KG1 (cell line): ENCODE data around the gene SYTL1.

Source experiments
- DNase-seq: peaks from one replicate; lab custom pipeline; 2025; lab: John Stamatoyannopoulos, UW

Gene SYTL1

DNA sequence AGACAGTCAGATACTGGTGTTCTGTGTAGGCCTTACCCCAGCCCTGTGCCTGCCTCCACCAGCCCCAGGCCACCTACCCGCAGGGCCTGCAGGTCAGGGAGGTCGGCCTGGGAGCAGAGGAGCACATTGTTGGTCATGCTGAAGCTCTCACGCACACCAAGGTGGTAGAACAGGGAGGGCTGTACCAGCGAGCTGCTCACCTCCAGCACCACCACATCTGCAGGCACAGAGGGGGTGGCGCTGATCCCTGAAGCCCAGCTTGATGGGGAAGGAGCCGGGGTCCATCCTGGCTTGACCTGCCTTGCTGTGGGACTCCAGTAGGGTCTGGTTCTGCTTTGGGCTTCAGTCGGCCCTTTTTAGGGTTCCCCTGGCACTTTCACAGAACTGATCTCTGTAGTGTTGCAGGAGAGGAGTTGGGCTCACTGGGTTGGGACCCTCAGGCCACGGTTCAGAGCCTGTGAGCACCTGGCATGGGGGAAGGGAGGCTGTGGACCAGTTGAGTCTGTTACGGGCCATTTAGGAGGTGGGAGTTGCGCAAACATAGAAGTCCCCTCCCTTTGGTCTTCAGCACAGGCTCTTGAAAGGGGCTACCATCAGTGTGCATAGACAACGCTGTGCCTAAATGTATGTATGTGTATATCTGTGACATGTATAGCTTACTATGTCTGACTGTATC lies 23.0 kb downstream of the SYTL1 start:
- DNase-seq: no peak

DNA sequence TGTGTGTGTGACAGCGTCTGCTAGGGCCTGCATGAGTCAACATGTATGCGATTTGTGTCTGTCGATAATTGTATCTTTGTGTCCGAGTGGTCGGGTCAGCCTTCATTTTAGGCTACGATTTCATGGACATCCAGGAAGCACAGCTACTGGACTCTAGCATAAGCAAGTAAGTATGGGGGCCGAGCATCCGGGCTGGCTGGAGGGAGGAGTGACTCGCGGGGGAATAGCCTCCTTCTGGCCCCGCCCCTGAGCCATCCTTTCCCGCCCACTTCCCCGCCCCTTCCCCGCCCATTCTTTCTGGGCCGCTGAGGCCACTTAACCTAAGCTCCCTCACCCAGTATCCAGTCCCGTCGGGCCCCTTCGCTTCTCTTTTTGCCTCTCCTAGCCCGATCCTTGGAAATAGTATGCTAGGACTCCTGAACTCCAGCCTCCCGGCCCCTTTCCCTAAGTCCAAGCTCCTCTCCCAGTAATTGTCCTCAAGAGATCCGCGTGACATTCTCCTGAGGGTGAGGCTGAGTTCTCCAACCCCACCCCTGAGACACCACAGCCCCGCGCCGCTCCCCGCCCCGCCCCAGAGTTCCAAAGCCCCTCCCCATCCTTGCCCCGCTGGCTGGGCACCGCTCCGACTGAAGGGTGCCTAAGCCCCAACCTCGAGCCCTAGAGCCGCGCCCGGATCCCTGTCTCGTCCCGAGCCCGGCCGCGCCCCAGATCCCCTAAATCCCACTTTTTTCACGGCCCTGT lies 23.7 kb downstream of the SYTL1 start:
- peak; percentile 43 for DNase-seq

DNA sequence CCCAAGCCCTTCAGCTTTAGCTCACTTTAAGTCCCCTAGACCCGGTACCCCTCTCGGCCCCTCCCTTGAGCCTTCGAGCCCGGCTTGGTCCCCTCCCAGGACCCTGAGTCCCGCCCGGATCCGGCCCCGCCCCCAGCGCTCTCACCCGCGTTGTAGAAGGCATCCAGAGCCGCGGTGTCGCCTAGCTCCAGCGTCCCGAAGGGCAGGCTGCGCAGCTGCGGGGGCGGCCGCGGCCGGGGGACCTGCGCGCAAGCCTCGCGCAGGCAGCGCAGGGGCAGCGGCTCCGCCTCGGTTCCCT lies 24.2 kb downstream of the SYTL1 start:
- DNase-seq: peak; percentile 9

DNA sequence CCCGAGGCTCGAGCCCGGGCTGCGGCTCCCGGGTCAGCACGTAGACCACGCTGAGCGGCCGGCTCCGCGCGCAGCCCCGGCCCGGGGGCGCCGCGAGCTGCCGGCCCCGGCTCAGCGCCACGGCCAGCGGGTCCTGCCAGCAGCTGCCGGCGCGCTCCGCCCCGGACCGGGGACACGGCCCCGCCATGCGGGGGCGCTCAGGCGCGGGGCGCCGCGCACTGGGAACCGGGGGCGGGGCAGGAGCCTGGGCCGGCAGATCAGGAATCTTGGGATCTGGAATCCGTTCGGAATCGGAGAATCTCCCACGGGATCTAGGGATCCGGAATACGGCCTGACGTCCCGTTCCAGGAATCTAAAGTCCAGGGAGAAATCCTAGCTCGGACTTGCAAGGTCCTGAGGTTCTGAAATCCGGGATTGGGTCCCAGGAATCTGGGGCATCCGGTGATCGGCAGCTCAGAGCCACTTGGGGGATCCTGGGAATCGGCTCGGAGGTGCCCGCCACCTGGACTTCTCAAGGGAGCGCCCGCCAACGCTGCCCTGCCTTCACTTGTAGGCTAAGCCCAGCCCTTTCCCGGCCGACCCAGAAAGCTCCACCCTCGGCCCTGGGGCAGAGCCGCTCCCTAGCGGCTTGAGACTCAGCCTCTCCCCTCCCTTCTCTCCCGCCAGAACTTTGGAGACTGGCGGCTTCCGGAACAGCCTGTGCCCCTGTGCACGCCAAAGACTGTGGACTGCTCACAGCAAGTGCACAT lies 24.8 kb downstream of the SYTL1 start, which contains the start of gene MAP3K6:
TSS of gene MAP3K6 (minus strand) at position 551 of the 749 bp plus-strand sequence. CDS start at position 187, 364 bp downstream.
- DNase-seq: peak; percentile 16

DNA sequence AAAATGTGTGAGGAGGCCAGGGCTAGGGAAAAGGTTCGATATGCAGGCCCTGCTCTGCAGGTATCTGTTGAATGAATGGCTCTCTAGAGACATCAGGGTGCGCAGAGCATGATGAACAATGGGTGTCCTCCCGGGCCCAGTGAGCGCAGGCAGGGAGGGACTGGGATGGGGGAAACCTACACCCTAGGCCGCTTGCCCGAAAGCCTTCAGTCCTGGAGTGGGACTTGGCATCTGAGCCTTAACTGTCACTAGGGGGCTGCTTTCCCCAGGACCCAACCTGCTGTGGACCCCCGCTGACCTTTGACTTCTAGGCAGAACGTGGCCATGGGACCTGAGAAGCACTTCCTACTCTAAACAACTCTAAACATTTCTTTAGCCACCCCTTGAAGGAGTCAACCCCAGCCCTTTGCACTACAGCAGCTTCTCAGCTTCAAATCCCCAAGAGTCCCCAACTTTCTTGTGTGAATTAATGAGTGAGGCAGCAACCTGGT lies 25.4 kb downstream of the SYTL1 start:
- no peak for DNase-seq

DNA sequence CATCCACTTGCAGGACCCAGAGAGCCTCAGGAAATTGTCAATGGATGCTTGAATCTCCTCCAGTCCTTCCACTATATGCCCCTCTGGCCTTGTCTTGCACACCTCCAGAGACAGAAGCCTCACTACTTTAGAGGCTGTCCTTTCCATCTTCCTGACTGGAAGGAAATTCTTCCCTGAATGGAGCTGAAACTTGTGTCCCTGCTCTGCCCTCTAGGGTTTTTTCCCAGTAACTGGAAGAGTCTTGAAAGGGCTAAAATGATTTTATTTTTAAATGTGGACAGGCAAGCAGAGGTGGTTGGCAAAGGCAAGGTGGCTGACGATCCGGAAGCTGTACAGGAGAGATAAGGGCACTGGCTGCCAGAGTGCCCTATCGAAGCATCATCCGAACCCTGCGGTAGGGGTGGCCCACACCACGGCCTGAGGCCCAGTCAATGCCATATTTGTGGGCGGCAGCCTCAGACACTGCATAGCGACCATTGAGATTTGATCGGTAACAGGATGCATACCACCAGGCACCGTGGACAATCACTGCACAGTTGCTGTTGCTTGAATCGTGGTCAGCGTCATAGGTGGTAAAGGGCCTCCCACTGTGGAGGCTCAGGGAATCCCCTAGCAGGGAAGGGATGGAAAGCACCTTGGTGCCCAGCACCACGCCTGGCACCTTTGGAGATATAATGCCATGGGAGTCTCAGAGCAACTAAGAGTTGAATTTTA lies 27.2 kb downstream of the SYTL1 start:
- DNase-seq: peak; percentile 22

DNA sequence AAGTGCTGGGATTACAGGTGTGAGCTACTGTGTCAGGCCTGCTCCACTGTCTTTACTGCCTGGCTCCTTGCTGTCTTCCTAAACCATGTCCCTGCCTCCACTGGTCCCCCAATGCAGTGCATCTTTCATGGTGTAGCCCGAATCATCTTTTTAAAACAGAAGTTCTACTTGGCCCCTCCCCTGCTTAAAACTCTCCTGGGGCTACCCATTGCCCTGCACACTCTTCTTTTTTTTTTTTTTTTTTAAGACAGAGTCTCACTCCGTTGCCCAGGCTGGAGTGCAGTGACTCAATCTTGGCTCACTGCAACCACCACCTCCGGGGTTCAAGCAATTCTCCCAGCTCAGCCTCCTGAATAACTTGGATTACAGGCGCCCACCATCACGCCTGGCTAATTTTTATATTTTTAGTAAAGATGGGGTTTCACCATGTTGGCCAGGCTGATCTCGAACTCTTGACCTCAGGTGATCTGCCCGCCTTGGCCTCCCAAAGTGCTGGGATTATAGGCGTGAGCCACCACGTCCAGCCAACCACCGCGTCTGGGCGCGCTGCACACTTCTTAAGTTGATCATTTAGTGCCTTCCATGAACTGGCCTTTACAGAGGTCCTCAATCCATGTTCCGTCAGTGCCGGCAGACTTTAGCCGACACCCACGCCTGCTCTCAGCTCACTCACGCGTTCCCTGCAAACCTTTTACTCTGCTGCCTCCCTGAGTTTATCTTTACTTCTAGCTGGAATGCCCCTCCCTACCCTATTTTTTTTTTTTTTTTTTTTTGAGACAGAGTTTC lies 30.4 kb downstream of the SYTL1 start:
- no peak for DNase-seq

DNA sequence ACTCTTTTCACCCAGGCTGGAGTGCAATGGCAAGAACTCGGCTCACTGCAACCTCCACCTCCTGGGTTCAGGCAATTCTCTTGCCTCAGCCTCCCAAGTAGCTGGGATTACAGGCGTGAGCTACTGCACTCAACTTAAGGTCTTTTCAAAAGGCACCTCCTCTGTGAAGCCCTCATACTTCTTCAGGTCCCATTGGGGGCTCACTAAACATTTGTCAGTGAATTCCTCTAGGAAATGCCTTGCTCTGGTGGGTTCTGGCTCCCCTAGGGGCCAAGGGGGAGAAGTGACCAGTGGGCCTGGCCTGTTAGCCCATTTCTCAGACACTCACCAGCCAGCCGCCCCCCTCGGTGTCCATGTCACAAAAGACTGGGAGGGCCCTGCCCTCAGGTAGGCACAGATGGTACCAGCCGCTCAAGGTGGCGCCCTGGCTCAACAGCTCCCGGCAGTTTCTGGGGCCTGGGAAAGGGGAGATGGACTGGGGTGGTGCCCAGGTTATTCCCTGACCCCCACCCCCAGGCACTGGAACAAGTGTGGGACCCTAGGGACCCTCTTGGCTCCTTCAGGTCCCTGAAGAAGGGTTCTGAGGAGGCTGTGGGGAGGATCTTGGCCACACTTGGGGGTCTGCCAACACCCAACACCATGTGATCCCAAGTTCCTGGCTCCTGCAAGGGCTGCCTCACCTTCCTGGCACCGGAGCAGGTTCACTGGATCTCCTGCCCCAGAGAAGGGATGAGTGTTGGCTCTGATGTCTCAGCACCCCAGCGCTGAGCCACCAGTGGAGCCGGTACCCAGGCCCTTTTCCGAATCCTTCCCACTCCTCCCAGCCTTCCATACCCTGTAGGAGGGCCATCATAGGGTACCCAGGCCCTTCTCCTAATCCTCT lies 31.2 kb downstream of the SYTL1 start:
- DNase-seq: no peak

DNA sequence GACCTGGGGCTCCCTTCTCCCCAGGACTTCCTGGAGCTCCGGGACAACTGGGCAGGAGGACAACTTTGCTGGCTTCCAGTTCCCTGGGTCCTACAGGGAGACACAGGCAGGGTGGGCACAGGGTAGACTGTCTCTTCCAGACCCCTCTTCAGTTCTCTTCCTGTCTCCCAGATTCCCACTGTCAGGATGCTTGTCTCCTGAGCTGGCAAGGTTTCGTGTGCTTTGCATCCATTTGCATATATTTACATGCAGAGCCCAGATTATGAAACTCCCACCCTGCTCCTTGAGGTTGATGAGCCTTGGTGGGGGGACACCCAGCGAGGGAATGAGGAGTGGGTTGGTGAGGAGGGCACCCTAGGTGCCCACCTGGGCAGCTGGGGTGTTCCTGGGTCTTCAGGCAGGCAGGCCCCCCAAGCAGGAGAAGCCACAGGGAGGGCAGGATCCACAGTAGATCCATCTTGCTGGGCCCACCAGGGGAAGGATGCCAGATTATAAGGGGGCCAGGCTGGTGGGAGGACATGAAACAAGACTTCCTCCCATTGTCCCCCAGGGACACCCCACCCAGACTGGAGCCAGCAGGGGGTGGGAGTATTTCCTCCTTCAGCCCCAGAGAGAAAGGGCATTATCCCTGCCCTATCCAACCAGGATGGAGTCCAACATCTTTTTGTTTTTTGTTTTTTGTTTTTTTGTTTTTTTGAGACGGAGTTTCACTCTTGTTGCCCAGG lies 32.7 kb downstream of the SYTL1 start, which contains the start of gene FCN3:
TSS of gene FCN3 (minus strand) at position 463 of the 725 bp plus-strand sequence. CDS start at position 457, 6 bp downstream.
- DNase-seq: no peak

DNA sequence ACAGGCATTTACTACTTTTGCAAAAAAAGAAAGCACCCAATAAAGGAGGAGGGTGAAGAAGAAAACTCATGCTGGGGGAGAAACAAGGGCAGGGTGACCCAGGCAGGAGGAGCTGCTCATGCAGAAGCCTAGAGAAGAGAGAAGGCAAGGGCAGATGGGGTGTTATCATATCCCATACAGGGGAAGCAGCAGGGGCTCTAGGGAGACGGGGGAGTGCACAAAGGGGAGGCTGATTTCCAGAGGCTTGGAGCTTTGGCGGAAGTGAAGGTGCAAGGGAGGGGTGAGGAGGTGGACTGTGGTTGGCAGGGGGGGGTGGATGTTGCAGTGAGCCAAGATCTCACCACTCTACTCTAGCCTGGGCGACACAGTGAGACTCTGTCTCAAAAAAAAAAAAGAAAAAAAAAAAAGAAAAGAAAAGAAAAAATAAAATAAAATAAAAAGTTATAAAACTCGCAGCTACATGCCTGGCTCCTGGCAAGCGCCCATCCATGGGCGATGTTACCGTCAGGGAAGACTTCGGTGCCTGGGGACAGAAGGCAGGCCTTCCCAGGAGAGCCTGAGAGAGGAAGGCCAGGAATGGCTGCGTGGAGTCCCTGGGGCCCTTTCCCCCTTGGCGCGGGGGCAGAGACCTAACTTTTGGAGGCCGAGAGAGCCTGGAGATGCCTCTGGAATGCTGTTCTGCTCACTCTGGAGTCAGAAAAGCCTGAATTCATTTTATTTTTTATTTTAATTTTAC lies 36.1 kb downstream of the SYTL1 start:
- DNase-seq: no peak

DNA sequence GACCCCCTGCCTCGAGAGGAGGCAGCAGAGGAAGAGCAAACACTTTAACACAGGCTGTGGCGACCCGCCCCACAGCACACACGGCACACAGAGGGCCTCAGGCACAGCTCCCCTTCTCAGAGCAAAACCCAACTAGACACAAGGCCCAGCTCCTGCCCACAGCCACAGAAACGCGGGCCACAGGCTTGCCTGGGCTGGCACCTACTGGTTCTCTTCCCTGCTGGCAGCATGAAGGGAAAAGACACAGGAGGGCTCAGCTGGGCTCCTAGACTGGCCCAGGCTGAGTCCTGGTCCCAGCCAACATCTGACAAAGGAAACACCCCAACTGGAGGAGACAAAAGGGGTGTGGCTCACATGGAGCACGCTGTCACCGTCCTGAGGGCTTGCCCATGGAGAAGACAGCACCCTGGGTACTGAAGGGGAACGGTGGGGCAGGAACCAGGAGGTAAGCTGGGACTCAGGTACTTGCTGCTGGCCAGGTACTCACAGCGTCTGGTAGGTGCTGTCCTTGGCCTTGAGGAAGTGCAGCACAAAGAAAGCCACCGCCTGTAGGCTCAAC lies 37.8 kb downstream of the SYTL1 start:
- DNase-seq: no peak

DNA sequence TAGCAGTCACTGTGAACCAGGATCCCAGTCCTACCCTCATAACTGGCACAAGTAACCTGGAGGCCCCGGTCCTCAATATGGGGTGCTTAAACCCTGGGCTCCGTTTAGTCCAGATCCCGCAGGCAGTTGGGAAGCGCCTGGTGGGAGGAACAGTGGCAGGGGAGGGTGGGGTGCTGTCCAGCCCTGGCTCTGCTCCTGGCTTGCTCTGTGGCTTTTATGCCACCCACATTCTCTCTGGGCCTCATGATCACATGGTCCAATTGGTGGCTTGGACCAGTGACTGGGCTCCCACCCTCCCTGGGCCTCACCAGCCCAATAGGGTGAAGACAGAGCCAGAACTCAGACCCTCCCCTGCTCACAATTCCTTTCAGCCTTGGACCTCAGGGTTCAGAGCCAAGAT lies 38.4 kb downstream of the SYTL1 start:
- no peak for DNase-seq

DNA sequence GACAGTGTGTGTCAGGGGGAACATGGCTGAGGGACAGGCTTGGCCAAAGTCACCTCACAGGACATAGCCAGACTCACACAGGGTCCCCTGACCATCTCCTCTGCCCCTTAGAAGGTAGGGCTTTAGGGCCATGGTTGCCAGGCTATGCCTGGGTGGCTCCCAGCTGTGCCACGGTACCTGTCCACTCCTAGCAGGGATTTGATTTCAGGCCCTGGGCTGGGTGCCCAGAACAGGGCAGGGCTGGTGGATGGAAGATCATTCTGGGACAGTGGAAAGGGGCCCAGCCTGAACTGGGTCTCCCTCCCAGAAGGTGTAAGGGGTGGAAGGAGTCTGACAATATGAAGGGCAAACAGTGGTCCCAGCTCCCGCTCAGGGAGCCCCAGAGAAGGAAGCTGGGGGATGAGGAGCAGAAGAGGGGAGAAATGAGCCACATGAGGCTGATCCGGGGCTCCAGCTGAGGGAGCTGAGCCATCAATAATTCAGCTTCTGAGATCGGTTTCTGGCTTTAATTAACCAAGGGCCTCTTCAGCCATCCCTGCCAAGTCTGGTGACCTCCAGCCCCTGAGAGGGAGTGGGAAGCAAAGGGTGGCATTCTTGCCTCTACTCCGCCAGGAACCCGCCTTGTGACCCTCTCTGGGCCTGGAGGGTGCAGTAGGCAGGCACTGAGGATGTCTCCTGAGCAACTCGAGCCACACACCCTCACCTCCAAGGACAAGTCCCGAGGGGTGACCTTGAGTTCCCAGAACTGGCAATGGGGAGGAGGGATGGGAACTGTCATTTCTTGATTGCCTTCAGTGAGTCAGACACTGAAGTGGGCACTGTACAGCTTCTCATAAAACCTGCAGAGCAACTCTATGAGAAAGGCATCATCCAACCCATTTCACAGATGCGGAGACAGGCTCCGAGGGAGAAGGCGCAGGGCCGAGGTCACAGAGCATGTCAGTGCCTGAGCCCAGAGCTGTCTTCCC lies 39.2 kb downstream of the SYTL1 start:
- no peak for DNase-seq

DNA sequence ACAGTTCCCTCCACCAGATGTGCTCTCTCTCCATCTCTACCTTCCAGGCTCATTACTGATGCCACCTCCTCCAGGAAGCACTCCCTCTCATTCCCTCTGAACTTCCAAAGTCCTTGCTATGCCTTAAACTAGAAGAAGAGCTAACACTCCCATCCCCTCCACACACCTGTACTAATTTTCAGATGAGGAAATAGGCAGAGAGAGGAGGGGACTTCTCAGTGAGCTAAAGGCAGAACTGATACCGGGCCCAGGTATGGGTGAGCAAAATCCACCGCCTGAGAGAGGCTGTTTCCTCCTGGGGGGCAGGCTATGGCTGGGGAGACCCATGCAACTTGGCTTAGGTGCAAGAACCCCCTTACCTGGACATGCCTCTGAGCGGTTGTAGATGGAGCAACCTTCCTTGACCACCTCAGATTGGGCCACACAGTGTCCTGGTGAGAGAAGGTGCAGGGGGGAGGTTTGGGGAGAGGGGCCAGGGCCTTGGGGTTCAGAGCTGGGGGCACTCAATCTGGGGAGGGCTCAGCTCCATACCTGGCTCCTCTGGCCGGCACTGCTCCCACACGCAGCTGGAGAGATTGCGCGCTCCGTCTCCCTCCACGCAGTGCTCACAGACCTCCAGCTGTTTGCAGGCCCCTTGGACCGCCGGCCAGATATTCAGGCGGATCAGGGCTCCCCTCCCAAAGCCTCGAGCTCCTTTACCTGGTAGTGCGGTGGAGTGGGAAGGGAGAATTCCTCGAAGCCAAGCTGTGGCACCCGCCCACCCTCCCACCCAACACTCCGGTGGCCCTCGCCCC lies 40.3 kb downstream of the SYTL1 start:
- DNase-seq: no peak

DNA sequence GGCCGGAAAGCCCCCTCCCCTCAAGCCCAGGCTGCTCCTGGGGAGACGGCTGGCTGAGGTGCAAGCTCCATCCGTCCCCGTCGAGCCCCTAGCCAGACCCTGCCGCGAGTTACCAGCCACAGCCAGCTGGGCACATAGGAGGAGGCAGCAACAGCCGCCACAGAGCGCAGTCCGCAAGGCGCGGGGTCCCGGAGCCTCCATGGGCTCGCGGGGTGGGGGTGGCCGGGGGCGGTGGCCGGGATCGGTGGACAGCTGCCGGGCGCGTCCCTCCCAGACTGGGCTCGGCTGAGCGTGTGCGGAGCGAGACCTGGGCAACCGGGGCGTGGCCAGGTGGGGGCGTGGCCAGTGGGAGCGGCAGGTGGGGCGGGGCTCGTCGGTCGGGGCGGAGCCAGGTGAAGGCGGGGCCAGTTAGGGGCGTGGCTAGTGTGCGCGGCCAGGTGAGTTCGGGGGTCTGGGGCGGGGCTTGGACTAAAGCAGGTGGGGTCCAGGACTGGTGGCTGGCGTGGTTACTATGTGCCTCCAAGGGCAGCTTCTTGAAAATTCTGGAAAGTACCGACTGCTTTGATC lies 41.3 kb downstream of the SYTL1 start, which contains the start of gene CD164L2:
TSS of gene CD164L2 (minus strand) at position 295 of the 567 bp plus-strand sequence. CDS start at position 201, 94 bp downstream.
- DNase-seq: no peak

DNA sequence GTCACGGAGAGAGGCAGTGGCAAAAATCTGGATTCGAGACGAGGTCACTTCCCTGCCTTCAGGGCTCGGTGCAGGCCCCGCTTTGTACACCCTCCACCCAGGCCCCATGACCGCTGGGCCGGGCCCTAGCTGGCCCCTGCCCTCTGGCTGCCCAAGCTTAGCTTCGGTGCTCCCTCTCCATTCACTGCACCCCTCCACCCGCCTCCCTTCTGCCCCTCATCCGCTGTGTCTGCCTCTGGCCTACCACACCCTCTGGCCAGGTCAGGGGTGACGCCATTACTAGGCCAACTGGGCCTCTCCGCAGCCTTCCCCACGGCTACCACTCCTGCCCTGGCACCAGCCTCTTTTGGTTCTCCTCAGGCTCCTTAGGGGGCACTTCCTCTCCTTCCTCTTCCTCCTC lies 41.8 kb downstream of the SYTL1 start:
- DNase-seq: no peak
